ENCODE measurements around the gene LRIG3. TPM values are rescaled to one million over a fixed set of nuclear protein-coding genes. Genes with fewer than 3 reads are reported as not detected.

The LRIG3 gene, protein sequence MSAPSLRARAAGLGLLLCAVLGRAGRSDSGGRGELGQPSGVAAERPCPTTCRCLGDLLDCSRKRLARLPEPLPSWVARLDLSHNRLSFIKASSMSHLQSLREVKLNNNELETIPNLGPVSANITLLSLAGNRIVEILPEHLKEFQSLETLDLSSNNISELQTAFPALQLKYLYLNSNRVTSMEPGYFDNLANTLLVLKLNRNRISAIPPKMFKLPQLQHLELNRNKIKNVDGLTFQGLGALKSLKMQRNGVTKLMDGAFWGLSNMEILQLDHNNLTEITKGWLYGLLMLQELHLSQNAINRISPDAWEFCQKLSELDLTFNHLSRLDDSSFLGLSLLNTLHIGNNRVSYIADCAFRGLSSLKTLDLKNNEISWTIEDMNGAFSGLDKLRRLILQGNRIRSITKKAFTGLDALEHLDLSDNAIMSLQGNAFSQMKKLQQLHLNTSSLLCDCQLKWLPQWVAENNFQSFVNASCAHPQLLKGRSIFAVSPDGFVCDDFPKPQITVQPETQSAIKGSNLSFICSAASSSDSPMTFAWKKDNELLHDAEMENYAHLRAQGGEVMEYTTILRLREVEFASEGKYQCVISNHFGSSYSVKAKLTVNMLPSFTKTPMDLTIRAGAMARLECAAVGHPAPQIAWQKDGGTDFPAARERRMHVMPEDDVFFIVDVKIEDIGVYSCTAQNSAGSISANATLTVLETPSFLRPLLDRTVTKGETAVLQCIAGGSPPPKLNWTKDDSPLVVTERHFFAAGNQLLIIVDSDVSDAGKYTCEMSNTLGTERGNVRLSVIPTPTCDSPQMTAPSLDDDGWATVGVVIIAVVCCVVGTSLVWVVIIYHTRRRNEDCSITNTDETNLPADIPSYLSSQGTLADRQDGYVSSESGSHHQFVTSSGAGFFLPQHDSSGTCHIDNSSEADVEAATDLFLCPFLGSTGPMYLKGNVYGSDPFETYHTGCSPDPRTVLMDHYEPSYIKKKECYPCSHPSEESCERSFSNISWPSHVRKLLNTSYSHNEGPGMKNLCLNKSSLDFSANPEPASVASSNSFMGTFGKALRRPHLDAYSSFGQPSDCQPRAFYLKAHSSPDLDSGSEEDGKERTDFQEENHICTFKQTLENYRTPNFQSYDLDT
- total RNA-seq = 85.0 and 96.1 TPM in 2 replicates

DNA sequence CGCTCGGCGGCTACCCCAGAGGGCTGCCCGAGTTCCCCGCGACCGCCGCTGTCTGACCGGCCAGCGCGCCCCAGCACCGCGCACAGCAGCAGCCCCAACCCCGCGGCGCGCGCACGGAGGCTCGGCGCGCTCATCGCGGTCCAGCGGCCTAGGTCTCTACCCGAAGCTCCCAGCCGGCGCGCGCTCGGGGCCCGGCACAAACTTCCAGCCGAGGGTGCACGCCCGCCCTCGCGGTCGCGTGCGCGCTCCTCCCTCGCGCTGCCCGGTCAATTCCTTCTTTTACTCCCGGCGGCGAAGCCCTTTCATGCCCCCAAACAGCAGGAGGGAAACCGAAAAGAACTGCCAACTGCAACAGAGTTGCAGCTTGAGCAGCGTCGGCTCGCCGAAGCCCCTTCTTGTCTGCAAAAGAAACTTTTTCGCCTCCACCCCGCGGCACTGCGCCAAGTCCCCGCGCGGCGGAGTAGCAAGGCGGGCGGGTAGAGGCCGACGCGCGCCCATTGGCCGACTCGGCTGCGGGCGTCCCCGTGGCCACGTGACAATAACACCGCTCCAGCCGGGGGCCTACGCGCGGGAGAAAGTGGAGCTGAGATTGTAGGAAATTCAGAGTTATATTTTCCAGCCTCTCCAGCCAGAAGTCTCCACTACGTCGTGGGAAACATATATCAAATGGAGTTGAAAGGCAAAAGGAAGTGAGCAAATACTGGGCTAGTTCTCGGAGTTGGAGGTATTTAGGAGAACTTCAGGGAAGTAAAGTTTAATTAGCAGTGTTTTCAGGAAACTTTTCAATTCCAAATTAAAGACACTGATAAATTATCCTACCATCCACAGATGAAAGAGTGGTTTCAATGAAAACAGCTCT lies at the start of gene LRIG3:
Gene LRIG3, minus strand, starts transcription at position 403 of the 859 bp plus-strand sequence. Its CDS starts 269 bp downstream, at position 134.
- Histone ChIP-seq H3K79me2 (ENCODE audit: insufficient read depth, low read length) (peaks cover 46% of the 10 kb centered on the region), H3K27me3 (ENCODE audit: insufficient read depth, low read length) (no peaks in the 10 kb centered on the region), H3K27ac (ENCODE audit: low read depth, low read length) (peak within 1 kb of the TSS; percentile 84), H2AFZ (ENCODE audit: low read length) (peak within 1 kb of the TSS; percentile 95), H4K20me1 (ENCODE audit: insufficient read depth, low read length) (no peaks in the 10 kb centered on the region), H3K4me1 (ENCODE audit: insufficient read depth, low read length) (peaks cover 39% of the 10 kb centered on the region), H3K9me3 (ENCODE audit: low read depth, low read length) (no peaks in the 10 kb centered on the region), H3K4me2 (ENCODE audit: insufficient read depth, low read length) (peak within 1 kb of the TSS; percentile 85), H3K4me3 (ENCODE audit: insufficient read depth, low read length) (peak within 1 kb of the TSS; percentile 90), H3K36me3 (ENCODE audit: insufficient read depth, low read length) (no peaks in the 10 kb centered on the region)
- peak; percentile 95 for DNase-seq (ENCODE audit: insufficient read length, low spot score, missing footprints)
- no peak for TF ChIP-seq CTCF (IDR thresholded peaks at IDR 0.05; ENCODE audit: extremely low read depth, low read depth, low read length)

DNA sequence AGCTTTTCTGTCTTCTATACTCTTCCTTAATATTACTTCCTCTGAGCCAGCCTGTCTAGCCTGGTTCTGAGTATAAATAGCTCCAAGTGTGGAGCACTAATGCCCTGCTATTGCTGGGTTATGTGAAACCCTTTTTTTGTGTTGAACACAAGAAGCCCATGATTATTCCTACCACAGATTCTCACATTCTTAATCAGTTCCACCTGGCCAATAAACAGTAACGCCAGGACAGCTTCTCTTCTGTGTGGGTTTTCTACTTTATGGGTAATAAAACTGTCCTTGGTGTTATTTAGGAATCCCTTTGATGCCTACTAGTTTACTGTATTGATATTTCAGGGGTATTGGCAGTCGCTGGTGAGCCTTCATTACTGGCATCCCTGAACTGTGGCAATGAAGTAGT lies 48.9 kb upstream of the LRIG3 start:
- no peak for DNase-seq (ENCODE audit: insufficient read length, low spot score, missing footprints)
- no peak overlapping the region for H3K4me3 ChIP-seq (ENCODE audit: insufficient read depth, low read length)
- peaks cover 6% of the 10 kb centered on the region for H3K4me1 ChIP-seq (ENCODE audit: insufficient read depth, low read length)
- H3K27me3 ChIP-seq (ENCODE audit: insufficient read depth, low read length) = no peaks in the 10 kb centered on the region
- no peak overlapping the region for H2AFZ ChIP-seq (ENCODE audit: low read length)
- no peaks in the 10 kb centered on the region for H3K79me2 ChIP-seq (ENCODE audit: insufficient read depth, low read length)
- no peak overlapping the region for H3K27ac ChIP-seq (ENCODE audit: low read depth, low read length)
- no peaks in the 10 kb centered on the region for H4K20me1 ChIP-seq (ENCODE audit: insufficient read depth, low read length)
- no peaks in the 10 kb centered on the region for H3K9me3 ChIP-seq (ENCODE audit: low read depth, low read length)
- no peaks in the 10 kb centered on the region for H3K36me3 ChIP-seq (ENCODE audit: insufficient read depth, low read length)
- no peak for TF ChIP-seq CTCF (IDR thresholded peaks at IDR 0.05; ENCODE audit: extremely low read depth, low read depth, low read length)
- H3K4me2 ChIP-seq (ENCODE audit: insufficient read depth, low read length) = no peak overlapping the region

GRCh38 chr12:58967561-58967960 lies 47.3 kb upstream of the LRIG3 start:
- Histone ChIP-seq H3K4me2 (ENCODE audit: insufficient read depth, low read length) (peak overlapping the region; percentile 4), H3K79me2 (ENCODE audit: insufficient read depth, low read length) (no peaks in the 10 kb centered on the region), H3K27ac (ENCODE audit: low read depth, low read length) (no peak overlapping the region), H3K36me3 (ENCODE audit: insufficient read depth, low read length) (no peaks in the 10 kb centered on the region), H3K4me3 (ENCODE audit: insufficient read depth, low read length) (no peak overlapping the region), H3K27me3 (ENCODE audit: insufficient read depth, low read length) (no peaks in the 10 kb centered on the region), H4K20me1 (ENCODE audit: insufficient read depth, low read length) (no peaks in the 10 kb centered on the region), H2AFZ (ENCODE audit: low read length) (peak overlapping the region; percentile 4), H3K4me1 (ENCODE audit: insufficient read depth, low read length) (peaks cover 6% of the 10 kb centered on the region), H3K9me3 (ENCODE audit: low read depth, low read length) (no peaks in the 10 kb centered on the region)
- DNase-seq (ENCODE audit: insufficient read length, low spot score, missing footprints) = no peak
- no peak for TF ChIP-seq CTCF (IDR thresholded peaks at IDR 0.05; ENCODE audit: extremely low read depth, low read depth, low read length)
